22Rv1 (cell line): Measurements from ENCODE around the gene TNFAIP8L1.

Source experiments
- H3K27ac ChIP-seq: fragments of 450-650 bp; 2 replicates; pipeline ENCODE4 v1.5.1; 2017
- CTCF ChIP-seq: fragments of 450-650 bp; IDR thresholded peaks from 2 replicates; pipeline ENCODE4 v1.5.1; 2017; ENCODE audit warnings: mild to moderate bottlenecking
- ZFX ChIP-seq: fragments of 450-650 bp; IDR thresholded peaks from 2 replicates; pipeline ENCODE4 v1.6.1; 2017; ENCODE audit warnings: antibody characterized with exemption, borderline replicate concordance

Gene TNFAIP8L1

GRCh38 chr19:4618019-4618418, 21.3 kb upstream of the TNFAIP8L1 start:
- TF ChIP-seq ZFX (no peak), CTCF (no peak)
- no peak overlapping the region for H3K27ac ChIP-seq

GRCh38 chr19:4619668-4620294, 19.5 kb upstream of the TNFAIP8L1 start:
- TF ChIP-seq ZFX (no peak), CTCF (peak; percentile 31)
- H3K27ac ChIP-seq: no peak overlapping the region

- TF ChIP-seq ZFX: no peak
- TF ChIP-seq CTCF: no peak
- H3K27ac ChIP-seq: no peak overlapping the region
Observed at GRCh38 chr19:4620675-4621074, 18.6 kb upstream of the TNFAIP8L1 start.

GRCh38 chr19:4622695-4623421, 16.5 kb upstream of the TNFAIP8L1 start:
- no peak overlapping the region for H3K27ac ChIP-seq
- TF ChIP-seq CTCF (no peak), ZFX (no peak)

- TF ChIP-seq ZFX (no peak), CTCF (no peak)
Observed at GRCh38 chr19:4624301-4624700, 15.0 kb upstream of the TNFAIP8L1 start.

GRCh38 chr19:4624733-4625362, 14.5 kb upstream of the TNFAIP8L1 start:
- peak; percentile 64 for TF ChIP-seq CTCF
- TF ChIP-seq ZFX: no peak
- no peak overlapping the region for H3K27ac ChIP-seq

More at GRCh38 chr19:4624301-4624700, 15.0 kb upstream of the TNFAIP8L1 start:
- no peak overlapping the region for H3K27ac ChIP-seq
